Activated CD4-positive, alpha-beta T cell treated with anti-CD3 and anti-CD28 coated beads, Interleukin-2, amount 10 ng/mL, durations not matched to agents 7 days and 5 days (primary cell): ENCODE data around the gene IGSF8. TPM values are rescaled to one million over a fixed set of nuclear protein-coding genes. Genes with fewer than 3 reads are reported as not detected.

Experiments
- CTCF ChIA-PET: fragments of 350-600 bp; sonication (Branson Sonifier 250); formaldehyde crosslinking; loops from one replicate; lab custom pipeline; 2021; ENCODE audit warnings: antibody characterized with exemption; lab: Charles Lee
- POLR2A ChIA-PET: fragments of 350-600 bp; sonication (Branson Sonifier 250); formaldehyde crosslinking; loops from one replicate; lab custom pipeline; 2021; ENCODE audit warnings: antibody characterized with exemption; lab: Charles Lee
- DNase-seq: peaks from one replicate; pipeline ENCODE4 v3.0.0-alpha.2; 2020
- H3K27ac Mint-ChIP-seq: one replicate; pipeline ENCODE4 v1.8.0; 2021; ENCODE audit warnings: mild to moderate bottlenecking, moderate library complexity, mixed read lengths
- H3K27me3 Mint-ChIP-seq: one replicate; pipeline ENCODE4 v1.8.0; 2021; ENCODE audit warnings: mixed read lengths
- H3K36me3 Mint-ChIP-seq: one replicate; pipeline ENCODE4 v1.8.0; 2021; ENCODE audit warnings: low read depth, mixed read lengths
- H3K4me1 Mint-ChIP-seq: one replicate; pipeline ENCODE4 v1.8.0; 2021; ENCODE audit warnings: mixed read lengths
- H3K4me3 Mint-ChIP-seq: one replicate; pipeline ENCODE4 v1.8.0; 2021; ENCODE audit warnings: mild to moderate bottlenecking, moderate library complexity, mixed read lengths
- H3K9me3 Mint-ChIP-seq: one replicate; pipeline ENCODE4 v1.8.0; 2021; ENCODE audit warnings: mixed read lengths
- total RNA-seq, 2 experiments: library from RNA; stranded (reverse); gene quantifications; one replicate each; pipeline ENCODE4 v1.2.3, GENCODE V29; 2021

The IGSF8 gene
- total RNA-seq: 10 to 100 TPM; 36.4 to 40.9 TPM

DNA sequence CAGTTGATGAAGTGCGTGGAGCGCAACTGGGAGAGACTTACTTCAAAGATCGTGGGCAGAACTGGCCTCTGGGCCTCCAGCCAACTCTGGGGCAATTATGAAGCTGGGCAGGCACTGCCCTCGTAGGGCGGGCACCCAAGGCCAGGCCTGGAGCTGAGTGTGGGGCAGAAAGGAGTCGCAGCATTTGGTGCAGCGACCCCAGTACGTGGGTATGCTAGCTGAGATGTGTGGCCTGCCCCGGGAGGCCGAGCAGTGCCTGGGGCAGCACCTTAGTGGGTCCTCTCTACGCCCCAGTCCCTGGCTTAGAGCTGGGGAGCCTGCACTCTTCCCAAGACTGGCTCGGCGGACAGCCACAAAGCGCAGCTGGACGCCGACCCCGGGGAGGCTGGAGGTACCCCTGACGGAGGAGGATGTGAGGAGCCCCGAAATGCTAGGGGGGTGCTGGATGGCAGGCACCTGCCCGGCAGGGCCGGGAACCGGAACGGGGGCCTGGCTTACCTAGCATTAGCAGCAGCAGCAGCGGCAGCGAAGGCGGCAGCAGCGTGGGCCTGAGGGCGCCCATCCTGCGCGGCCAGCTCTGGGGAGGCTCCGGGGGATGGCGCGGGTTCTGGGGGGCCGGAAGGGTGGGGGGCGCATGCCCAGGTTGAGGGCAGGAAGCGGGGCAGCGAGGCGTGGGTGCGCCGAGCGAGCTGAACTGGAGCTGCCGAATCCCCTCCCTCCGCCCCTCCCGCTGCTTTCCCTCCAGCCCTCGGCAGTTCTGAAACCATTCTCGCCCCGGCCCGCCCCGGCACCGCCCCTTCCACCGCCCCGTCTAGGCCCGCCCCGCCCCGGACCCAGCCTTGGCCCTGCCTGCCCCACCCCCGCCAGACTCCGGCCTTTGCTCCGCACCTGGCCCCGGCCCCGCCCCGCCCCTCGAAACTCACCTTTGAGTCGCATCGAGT, at the start of gene IGSF8:
Gene IGSF8 (minus strand): TSS at position 709 of the 941 bp plus-strand sequence. CDS start 147 bp downstream, at position 562.
- H3K9me3 Mint-ChIP-seq: no peaks in the 10 kb centered on the region
- peaks cover 54% of the 10 kb centered on the region for H3K4me1 Mint-ChIP-seq
- no peaks in the 10 kb centered on the region for H3K27me3 Mint-ChIP-seq
- DNase-seq: peak; percentile 93
- ChIA-PET CTCF (interaction anchor here (0.9 to 5.1 kb wide), 9 partner anchors 10 to 856 kb away, joined by 3 to 42 read pairs (median 3); no protein-coding TSS in a partner anchor), POLR2A (no interaction called here)
- H3K4me3 Mint-ChIP-seq: peak within 1 kb of the TSS; percentile 84
- peaks cover 2% of the 10 kb centered on the region for H3K36me3 Mint-ChIP-seq
- peak within 1 kb of the TSS; percentile 94 for H3K27ac Mint-ChIP-seq

DNA sequence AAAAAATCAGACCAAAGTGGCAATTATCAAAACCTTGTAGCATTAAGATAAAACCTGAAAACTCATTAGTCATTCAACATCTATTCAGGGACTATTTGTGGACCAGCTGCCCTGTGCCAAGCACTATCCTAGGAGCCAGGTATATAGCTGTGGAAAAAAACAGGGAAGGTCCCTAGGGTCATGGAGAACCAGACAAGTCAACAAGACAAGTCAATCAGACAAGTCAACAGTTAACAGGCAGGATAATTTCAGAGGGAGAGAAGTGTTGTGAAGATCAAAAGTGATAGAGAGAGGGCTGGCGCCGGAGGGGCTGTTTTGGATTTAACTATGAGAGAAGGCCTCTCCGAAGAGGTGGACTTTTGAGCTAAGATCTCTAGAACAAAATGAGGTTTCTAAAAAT, 49.7 kb upstream of the IGSF8 start:
- no peaks in the 10 kb centered on the region for H3K36me3 Mint-ChIP-seq
- ChIA-PET CTCF (no interaction called here), POLR2A (no interaction called here)
- DNase-seq: no peak
- H3K4me1 Mint-ChIP-seq: no peaks in the 10 kb centered on the region
- no peak overlapping the region for H3K27ac Mint-ChIP-seq
- H3K4me3 Mint-ChIP-seq: no peak overlapping the region
- H3K9me3 Mint-ChIP-seq: no peaks in the 10 kb centered on the region
- H3K27me3 Mint-ChIP-seq: peaks cover 13% of the 10 kb centered on the region

DNA sequence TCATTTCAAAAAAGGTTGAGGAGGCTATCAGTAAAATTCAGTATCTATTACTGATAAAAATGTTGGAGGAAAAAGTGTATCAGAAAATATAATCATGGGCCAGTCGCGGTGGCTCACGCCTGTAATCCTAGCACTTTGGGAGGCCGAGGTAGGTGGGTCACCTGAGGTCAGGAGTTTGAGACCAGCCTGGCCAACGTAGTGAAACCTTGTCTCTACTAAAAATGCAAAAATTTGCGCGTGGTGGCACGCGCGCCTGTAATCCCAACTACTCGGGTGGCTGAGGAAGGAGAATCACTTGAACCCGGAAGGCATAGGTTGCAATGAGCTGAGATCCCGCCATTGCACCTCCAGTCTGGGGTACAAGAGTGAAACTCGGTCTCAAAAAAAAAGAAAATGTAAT, 47.7 kb upstream of the IGSF8 start:
- Mint-ChIP-seq H3K27ac (no peak overlapping the region), H3K9me3 (no peaks in the 10 kb centered on the region), H3K36me3 (no peaks in the 10 kb centered on the region), H3K4me3 (no peak overlapping the region), H3K4me1 (no peaks in the 10 kb centered on the region), H3K27me3 (peaks cover 17% of the 10 kb centered on the region)
- DNase-seq: no peak
- ChIA-PET POLR2A (no interaction called here), CTCF (no interaction called here)

DNA sequence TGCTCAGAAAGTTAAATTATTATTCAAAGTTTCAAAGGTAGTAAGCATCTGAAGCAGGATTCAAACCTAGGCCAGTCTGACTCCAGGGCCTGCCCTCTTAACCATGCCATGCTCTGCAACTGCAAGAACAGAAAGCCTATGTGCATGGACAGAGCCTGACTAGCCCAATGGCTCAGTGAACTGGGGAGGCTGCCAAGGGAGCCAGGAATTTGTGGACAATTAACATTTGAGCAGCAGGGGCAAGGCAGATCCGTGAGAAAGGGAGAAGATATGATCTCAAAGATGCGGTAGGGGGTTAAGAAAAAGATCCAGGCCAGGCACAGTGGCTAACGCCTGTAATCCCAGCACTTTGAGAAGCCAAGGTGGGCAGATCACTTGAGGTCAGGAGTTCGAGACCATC, 46.5 kb upstream of the IGSF8 start:
- Mint-ChIP-seq H3K9me3 (no peaks in the 10 kb centered on the region), H3K27me3 (peaks cover 15% of the 10 kb centered on the region), H3K27ac (no peak overlapping the region), H3K4me3 (no peak overlapping the region), H3K4me1 (no peaks in the 10 kb centered on the region), H3K36me3 (no peaks in the 10 kb centered on the region)
- DNase-seq: no peak
- POLR2A ChIA-PET: no interaction called here
- CTCF ChIA-PET: no interaction called here

DNA sequence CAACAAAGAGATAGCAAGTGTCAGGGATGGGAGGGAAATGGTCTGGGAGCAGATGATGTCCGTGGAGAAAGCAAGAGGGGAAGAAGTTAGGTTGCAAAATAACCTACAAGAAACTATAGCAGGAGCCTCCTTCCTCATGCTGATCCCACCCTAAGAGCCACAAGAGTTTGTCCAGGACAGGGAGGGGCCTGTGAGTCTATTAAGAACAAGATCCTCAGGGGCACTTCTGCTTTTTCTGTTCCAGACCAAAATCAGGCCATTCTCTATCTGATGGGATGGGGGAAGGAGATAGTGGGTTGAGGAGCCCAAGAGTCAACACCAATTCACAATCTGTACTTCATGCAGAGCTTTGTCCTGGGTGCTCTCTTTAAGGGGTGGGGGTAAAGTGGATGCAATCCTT, 45.3 kb upstream of the IGSF8 start:
- CTCF ChIA-PET: no interaction called here

GRCh38 chr1:160139840-160140239, 41.4 kb upstream of the IGSF8 start:
- H3K4me3 Mint-ChIP-seq: no peak overlapping the region
- no peak for DNase-seq
- peaks cover 9% of the 10 kb centered on the region for H3K27me3 Mint-ChIP-seq
- H3K9me3 Mint-ChIP-seq: no peaks in the 10 kb centered on the region
- ChIA-PET CTCF (no interaction called here), POLR2A (no interaction called here)
- no peak overlapping the region for H3K27ac Mint-ChIP-seq
- no peaks in the 10 kb centered on the region for H3K36me3 Mint-ChIP-seq
- H3K4me1 Mint-ChIP-seq: no peaks in the 10 kb centered on the region

More for the DNA sequence above, 45.3 kb upstream of the IGSF8 start:
- no peaks in the 10 kb centered on the region for H3K9me3 Mint-ChIP-seq
- no peaks in the 10 kb centered on the region for H3K36me3 Mint-ChIP-seq
- no peak for DNase-seq
- peaks cover 13% of the 10 kb centered on the region for H3K27me3 Mint-ChIP-seq
- H3K4me3 Mint-ChIP-seq: no peak overlapping the region
- no peaks in the 10 kb centered on the region for H3K4me1 Mint-ChIP-seq
- POLR2A ChIA-PET: no interaction called here
- H3K27ac Mint-ChIP-seq: no peak overlapping the region

DNA sequence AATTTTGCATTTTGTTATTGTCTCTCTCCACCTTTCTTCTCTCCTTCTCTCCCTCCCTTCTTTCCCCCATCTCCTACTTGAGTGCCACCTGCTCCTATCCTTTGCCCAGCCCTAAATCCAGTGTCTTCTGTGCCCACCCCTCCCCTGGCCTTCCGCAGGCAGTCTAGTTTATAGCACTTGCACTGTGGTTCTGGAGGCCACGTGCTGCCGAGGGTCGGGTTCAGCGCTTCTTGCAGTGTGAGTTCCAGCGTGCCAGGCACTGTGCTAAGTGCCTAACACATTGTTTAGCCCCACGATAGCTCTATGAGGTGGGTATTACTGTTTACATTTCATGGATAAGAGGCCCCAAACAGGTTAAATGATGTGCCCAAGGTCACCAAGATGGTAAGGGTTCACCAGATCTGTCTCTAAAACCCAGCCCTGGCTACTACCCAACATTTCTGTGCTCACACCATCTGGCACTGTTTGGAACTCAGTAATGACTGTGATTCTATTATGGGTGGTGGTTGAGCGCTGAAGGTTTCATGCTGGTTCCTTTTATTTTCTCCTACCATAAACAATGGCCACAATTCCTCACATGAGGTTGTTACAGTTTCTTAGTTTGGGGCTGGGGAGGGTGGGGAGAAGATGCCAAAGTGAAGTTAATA, 38.9 kb upstream of the IGSF8 start:
- POLR2A ChIA-PET: no interaction called here
- Mint-ChIP-seq H3K27me3 (peaks cover 14% of the 10 kb centered on the region), H3K4me1 (no peaks in the 10 kb centered on the region), H3K36me3 (no peaks in the 10 kb centered on the region), H3K9me3 (no peaks in the 10 kb centered on the region), H3K27ac (no peak overlapping the region), H3K4me3 (no peak overlapping the region)
- DNase-seq: no peak
- CTCF ChIA-PET: interaction anchor here (1.2 kb wide), 1 partner anchor 235 kb away, joined by 3 read pairs; no protein-coding TSS in a partner anchor

DNA sequence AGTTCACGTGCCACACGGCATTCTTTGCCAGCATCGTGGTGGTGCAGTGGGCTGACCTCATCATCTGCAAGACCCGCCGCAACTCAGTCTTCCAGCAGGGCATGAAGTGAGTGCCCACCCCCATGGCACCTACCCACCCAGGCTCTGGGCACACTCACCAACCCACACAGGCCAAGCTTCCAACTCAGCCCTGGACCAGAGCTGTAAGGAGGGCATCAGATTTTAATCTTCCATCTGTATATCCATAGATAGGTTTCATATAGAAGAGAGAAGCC, 38.4 kb upstream of the IGSF8 start:
- Mint-ChIP-seq H3K4me3 (no peak overlapping the region), H3K4me1 (no peaks in the 10 kb centered on the region)
- POLR2A ChIA-PET: no interaction called here

GRCh38 chr1:160136121-160136925, 37.9 kb upstream of the IGSF8 start:
- Mint-ChIP-seq H3K27me3 (peaks cover 17% of the 10 kb centered on the region), H3K36me3 (no peaks in the 10 kb centered on the region), H3K4me1 (no peaks in the 10 kb centered on the region), H3K9me3 (no peaks in the 10 kb centered on the region), H3K27ac (no peak overlapping the region), H3K4me3 (no peak overlapping the region)
- no peak for DNase-seq
- ChIA-PET POLR2A (no interaction called here), CTCF (no interaction called here)

More for the DNA sequence above, 38.4 kb upstream of the IGSF8 start:
- CTCF ChIA-PET: no interaction called here
- Mint-ChIP-seq H3K36me3 (no peaks in the 10 kb centered on the region), H3K27me3 (peaks cover 16% of the 10 kb centered on the region), H3K9me3 (no peaks in the 10 kb centered on the region), H3K27ac (no peak overlapping the region)
- no peak for DNase-seq

GRCh38 chr1:160134791-160135572, 36.6 kb upstream of the IGSF8 start:
- Mint-ChIP-seq H3K4me3 (no peak overlapping the region), H3K4me1 (no peaks in the 10 kb centered on the region), H3K9me3 (no peaks in the 10 kb centered on the region), H3K27ac (no peak overlapping the region), H3K36me3 (no peaks in the 10 kb centered on the region), H3K27me3 (peaks cover 17% of the 10 kb centered on the region)
- ChIA-PET POLR2A (no interaction called here), CTCF (no interaction called here)
- DNase-seq: no peak

DNA sequence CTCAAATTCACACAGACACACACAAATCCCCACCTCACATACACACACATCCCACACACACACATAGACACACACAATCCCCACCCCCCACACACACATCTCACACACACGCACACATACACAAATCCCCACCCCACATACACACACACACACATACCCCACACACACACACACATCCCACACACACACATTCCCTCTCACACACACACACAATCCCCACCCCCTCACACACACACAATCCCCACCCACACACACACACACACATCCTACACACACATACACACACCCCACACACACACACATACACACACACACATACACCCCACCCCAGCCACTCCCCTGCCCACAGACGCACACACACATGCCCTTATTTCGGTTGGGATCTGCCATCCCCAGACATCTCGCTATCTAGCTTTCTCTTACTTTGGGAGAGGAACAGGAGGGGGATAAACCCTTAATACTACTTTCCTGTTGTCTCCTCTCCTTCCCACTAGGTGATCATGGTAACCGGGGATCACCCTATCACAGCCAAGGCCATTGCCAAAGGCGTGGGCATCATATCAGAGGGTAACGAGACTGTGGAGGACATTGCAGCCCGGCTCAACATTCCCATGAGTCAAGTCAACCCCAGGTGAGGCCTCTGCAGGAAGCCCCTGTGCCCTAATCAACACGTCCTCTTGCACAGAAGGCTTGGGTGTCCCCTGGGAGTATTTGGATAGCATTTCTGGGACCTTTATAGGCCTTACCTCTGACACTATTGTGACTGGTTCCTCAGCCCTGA, 35.8 kb upstream of the IGSF8 start:
- Mint-ChIP-seq H3K36me3 (no peaks in the 10 kb centered on the region), H3K27ac (no peak overlapping the region), H3K4me1 (no peaks in the 10 kb centered on the region), H3K27me3 (peaks cover 17% of the 10 kb centered on the region), H3K9me3 (no peaks in the 10 kb centered on the region), H3K4me3 (no peak overlapping the region)
- POLR2A ChIA-PET: no interaction called here
- CTCF ChIA-PET: no interaction called here
- no peak for DNase-seq
